CD4-positive, alpha-beta T cell (primary cell): Measurements from ENCODE around the gene PNMA8A. TPM values are rescaled to one million over a fixed set of nuclear protein-coding genes. Genes with fewer than 3 reads are reported as not detected.

ENCODE experiments used
- ATAC-seq: fragments of 200-7000 bp; cut with Tn5 transposase; one replicate; pipeline ENCODE4 v1.10.0; 2022; ENCODE audit warnings: mild to moderate bottlenecking; ENCODE audit not compliant: poor library complexity
- CTCF ChIA-PET: fragments of 350-600 bp; sonication (Branson Sonifier 250); formaldehyde crosslinking; loops from one replicate; lab custom pipeline; 2021; ENCODE audit warnings: antibody characterized with exemption, inconsistent platforms; lab: Charles Lee
- POLR2A ChIA-PET: fragments of 350-600 bp; sonication (Branson Sonifier 250); formaldehyde crosslinking; loops from one replicate; lab custom pipeline; 2021; ENCODE audit warnings: antibody characterized with exemption, inconsistent platforms; lab: Charles Lee
- DNase-seq, 14 experiments: peaks; one replicate each; pipeline ENCODE4 v3.0.0-alpha.2; 2013 to 2020; ENCODE audit warnings: mixed read lengths in 2 of 14
- H3K27ac ChIP-seq, 2 donors: one replicate each; pipeline versions ENCODE4 v1.5.1 to v1.7.0; 2013; ENCODE audit warnings: low read length in 2 of 2, low read depth in 1 of 2, mild to moderate bottlenecking in 1 of 2
- H3K27me3 ChIP-seq, 2 experiments: 1 replicate in 1 of 2; 2 replicates in 1 of 2; pipeline versions ENCODE4 v1.6.1 to v1.7.0; 2013; ENCODE audit warnings: low read length in 2 of 2, control low read depth in 1 of 2, mild to moderate bottlenecking in 1 of 2, moderate library complexity in 1 of 2; ENCODE audit not compliant: insufficient read depth in 2 of 2, control insufficient read depth in 1 of 2
- H3K36me3 ChIP-seq: one replicate; pipeline ENCODE4 v1.6.1; 2013; ENCODE audit warnings: low read length, control low read depth; ENCODE audit not compliant: insufficient read depth
- H3K4me1 ChIP-seq: one replicate; pipeline ENCODE4 v1.6.1; 2013; ENCODE audit warnings: low read length, control low read depth; ENCODE audit not compliant: insufficient read depth
- H3K4me3 ChIP-seq: one replicate; pipeline ENCODE4 v1.5.1; 2013; ENCODE audit warnings: mild to moderate bottlenecking, low read length, moderate library complexity
- H3K9me3 ChIP-seq, 2 experiments: 1 replicate in 1 of 2; 2 replicates in 1 of 2; pipeline versions ENCODE4 v1.6.1 to v1.7.0; 2013; ENCODE audit warnings: low read length in 2 of 2, mild to moderate bottlenecking in 2 of 2, control low read depth in 1 of 2, moderate library complexity in 1 of 2; ENCODE audit not compliant: control insufficient read depth in 1 of 2, insufficient read depth in 1 of 2
- H3K27ac Mint-ChIP-seq: one replicate; pipeline ENCODE4 v1.8.0; 2020; ENCODE audit warnings: mixed read lengths
- H3K27me3 Mint-ChIP-seq: one replicate; pipeline ENCODE4 v1.8.0; 2021; ENCODE audit warnings: mixed read lengths
- H3K36me3 Mint-ChIP-seq: one replicate; pipeline ENCODE4 v1.8.0; 2021; ENCODE audit warnings: low read depth, mixed read lengths
- H3K4me1 Mint-ChIP-seq: one replicate; pipeline ENCODE4 v1.8.0; 2021; ENCODE audit warnings: low read depth, mixed read lengths
- H3K4me3 Mint-ChIP-seq: one replicate; pipeline ENCODE4 v1.8.0; 2020; ENCODE audit warnings: mild to moderate bottlenecking, mixed read lengths
- H3K9me3 Mint-ChIP-seq: one replicate; pipeline ENCODE4 v1.8.0; 2020; ENCODE audit warnings: mixed read lengths
- intact Hi-C, 2 experiments: fragments of 100-400 bp; cut with DNase I in 1 of 2; cut with micrococcal nuclease in 1 of 2; formaldehyde crosslinking; loops; one replicate each; pipeline versions ENCODE4 v1.15.1 to v1.9.0; 2023 to 2025; cut with DNase I, micrococcal nuclease
- total RNA-seq, 174 experiments: library from RNA in 2 of 174; stranded (reverse) in 2 of 174; gene quantifications; one replicate each; pipeline ENCODE4 v1.2.3 and lab custom pipeline; 2021 to 2026
- TF ChIP-seq, protein P1 (sequence below): fragments of 200-600 bp; IDR thresholded peaks from one replicate; pipeline ENCODE4 v1.8.0; 2022; ENCODE audit warnings: antibody characterized with exemption, mild to moderate bottlenecking

The PNMA8A gene
- total RNA-seq, 2 experiments from 2014 or later: not detected

DNA sequence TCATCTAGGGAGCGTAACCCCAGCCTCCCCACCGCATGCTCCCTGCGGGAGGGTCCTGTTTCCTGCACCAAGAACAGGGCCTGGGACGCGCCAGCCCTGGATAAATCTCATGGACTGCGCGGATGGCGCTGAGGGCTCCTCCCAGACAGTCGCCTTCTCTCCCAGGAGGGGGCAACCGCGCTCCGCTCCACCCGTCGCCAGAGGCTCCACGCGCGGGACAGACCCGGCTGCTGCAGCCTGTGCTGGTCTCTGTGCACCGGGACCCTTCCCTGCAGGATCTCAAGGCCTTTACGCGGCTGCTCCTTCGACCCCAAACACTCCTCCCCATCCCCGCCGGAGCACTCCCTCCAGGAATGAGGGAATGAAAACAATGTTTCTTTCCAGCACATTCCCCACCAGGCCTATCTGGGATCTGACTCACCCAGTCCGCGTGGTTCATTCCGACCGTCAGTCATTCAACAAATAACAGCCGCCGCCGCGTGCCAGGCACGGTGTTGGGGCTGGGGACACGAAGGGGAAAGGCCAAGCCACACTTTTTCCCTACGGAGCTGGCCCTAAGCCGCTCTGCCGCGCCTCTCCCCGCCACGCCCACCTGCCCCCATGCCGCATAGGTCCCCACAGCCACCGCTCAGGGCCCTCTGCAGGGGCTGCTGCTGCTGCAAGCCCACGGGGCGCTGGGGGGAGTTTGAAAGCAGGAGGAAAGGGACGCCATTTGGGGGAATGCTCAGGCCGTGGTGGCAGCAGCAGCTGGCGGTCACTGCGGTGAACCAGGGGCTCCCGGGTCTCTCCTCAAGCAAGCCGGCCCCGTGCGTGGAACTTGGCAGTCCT lies 18.3 kb upstream of the PNMA8A start:
- Histone ChIP-seq H3K4me3 (no peak overlapping the region), H3K9me3 (peaks cover 0 to 36% of the 10 kb centered on the region in 2 experiments), H3K27ac (no peak overlapping the region), H3K36me3 (no peaks in the 10 kb centered on the region), H3K4me1 (peaks cover 49% of the 10 kb centered on the region), H3K27me3 (peaks cover 69 to 72% of the 10 kb centered on the region in 2 experiments)
- H3K4me3 Mint-ChIP-seq: no peak overlapping the region
- no peak for ATAC-seq
- intact Hi-C loops: loop anchor here (2.0 to 5.0 kb wide), 3 partner anchors 95 to 462 kb away; no protein-coding TSS in a partner anchor
- peaks cover 40% of the 10 kb centered on the region for H3K4me1 Mint-ChIP-seq
- TF ChIP-seq, protein P1, sequence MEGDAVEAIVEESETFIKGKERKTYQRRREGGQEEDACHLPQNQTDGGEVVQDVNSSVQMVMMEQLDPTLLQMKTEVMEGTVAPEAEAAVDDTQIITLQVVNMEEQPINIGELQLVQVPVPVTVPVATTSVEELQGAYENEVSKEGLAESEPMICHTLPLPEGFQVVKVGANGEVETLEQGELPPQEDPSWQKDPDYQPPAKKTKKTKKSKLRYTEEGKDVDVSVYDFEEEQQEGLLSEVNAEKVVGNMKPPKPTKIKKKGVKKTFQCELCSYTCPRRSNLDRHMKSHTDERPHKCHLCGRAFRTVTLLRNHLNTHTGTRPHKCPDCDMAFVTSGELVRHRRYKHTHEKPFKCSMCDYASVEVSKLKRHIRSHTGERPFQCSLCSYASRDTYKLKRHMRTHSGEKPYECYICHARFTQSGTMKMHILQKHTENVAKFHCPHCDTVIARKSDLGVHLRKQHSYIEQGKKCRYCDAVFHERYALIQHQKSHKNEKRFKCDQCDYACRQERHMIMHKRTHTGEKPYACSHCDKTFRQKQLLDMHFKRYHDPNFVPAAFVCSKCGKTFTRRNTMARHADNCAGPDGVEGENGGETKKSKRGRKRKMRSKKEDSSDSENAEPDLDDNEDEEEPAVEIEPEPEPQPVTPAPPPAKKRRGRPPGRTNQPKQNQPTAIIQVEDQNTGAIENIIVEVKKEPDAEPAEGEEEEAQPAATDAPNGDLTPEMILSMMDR: no peak
- DNase-seq: peak in 7 of 14 experiments; percentile 12 to 50 (median 39)
- no peak overlapping the region for H3K27ac Mint-ChIP-seq
- H3K9me3 Mint-ChIP-seq: no peaks in the 10 kb centered on the region
- CTCF ChIA-PET: interaction anchor here (1.0 kb wide), 1 partner anchor 94 kb away, joined by 4 read pairs; no protein-coding TSS in a partner anchor
- no peaks in the 10 kb centered on the region for H3K36me3 Mint-ChIP-seq
- peaks cover 93% of the 10 kb centered on the region for H3K27me3 Mint-ChIP-seq
- POLR2A ChIA-PET: interaction anchor here (0.6 to 1.0 kb wide), 2 partner anchors 94 to 671 kb away, joined by 3 read pairs; no protein-coding TSS in a partner anchor

DNA sequence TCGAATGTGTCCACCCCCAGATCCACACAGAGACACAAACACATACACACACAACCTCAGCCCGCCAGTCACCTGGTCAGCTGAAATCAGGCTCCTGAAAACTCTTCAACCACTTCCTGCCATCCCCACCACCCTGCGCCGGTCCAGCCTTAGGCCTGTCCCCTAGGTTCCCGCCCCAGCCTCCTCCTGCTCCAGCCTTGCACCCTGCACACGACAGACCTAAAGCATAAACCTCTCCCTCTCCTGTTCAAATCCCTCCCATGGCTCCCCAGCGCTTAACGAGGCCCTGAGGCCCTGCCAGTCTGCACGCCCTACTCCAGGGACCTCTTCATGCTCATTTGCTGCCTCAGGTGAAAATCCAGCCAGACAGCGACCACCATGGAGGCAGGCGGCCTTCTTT lies 17.2 kb upstream of the PNMA8A start:
- DNase-seq (peak in 1 of 14 experiments; percentile 22), ATAC-seq (no peak)
- no peaks in the 10 kb centered on the region for H3K9me3 Mint-ChIP-seq
- Histone ChIP-seq H3K9me3 (peaks cover 0 to 31% of the 10 kb centered on the region in 2 experiments), H3K36me3 (no peaks in the 10 kb centered on the region), H3K4me3 (no peak overlapping the region), H3K27ac (no peak overlapping the region), H3K4me1 (peaks cover 38% of the 10 kb centered on the region), H3K27me3 (peaks cover 61 to 63% of the 10 kb centered on the region in 2 experiments)
- ChIA-PET POLR2A (interaction anchor here (1.0 kb wide), 1 partner anchor 93 kb away, joined by 3 read pairs; no protein-coding TSS in a partner anchor), CTCF (interaction anchor here (0.6 to 1.6 kb wide), 2 partner anchors 208 to 395 kb away, joined by 4 to 9 read pairs; no protein-coding TSS in a partner anchor)
- intact Hi-C loops: loop anchor here (1.0 to 5.0 kb wide), 4 partner anchors 94 to 461 kb away; no protein-coding TSS in a partner anchor
- TF ChIP-seq, protein P1: no peak
- no peak overlapping the region for H3K4me3 Mint-ChIP-seq
- H3K36me3 Mint-ChIP-seq: no peaks in the 10 kb centered on the region
- H3K27me3 Mint-ChIP-seq: peaks cover 93% of the 10 kb centered on the region
- H3K27ac Mint-ChIP-seq: no peak overlapping the region
- peaks cover 34% of the 10 kb centered on the region for H3K4me1 Mint-ChIP-seq

DNA sequence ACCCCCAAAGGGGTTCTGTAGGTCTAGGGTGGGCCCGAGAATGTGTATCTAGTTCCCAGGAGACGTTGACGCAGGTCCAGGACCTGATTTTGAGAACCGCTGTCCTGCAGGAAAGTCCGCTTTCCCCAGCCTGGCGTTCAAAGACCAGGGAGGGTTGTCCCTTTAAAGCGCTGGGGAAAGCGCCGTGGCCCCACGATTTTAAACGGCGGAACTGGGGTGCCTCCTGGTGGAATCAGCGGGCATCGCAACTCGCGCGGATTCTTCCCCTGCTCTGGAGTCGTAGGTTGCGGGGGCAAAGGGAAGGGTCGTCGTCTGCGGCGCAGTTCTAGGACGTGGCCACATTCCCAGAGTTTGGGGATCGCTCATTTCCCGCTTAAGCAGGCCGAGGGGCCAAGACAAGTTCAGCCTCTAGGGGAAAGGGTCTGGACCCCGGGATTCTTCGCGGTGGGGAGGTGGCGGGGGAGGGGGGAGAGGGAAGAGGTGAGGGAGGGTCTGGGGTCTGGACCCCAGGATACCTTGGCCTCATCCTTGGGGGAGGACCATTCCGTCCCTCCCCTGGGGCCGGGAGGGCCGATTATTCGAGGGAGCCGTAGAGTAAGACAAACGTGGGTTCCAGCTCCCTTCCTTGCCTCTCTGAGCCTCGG lies 16.6 kb upstream of the PNMA8A start:
- no peak overlapping the region for H3K27ac Mint-ChIP-seq
- H3K4me3 Mint-ChIP-seq: no peak overlapping the region
- no peaks in the 10 kb centered on the region for H3K9me3 Mint-ChIP-seq
- peaks cover 34% of the 10 kb centered on the region for H3K4me1 Mint-ChIP-seq
- POLR2A ChIA-PET: no interaction called here
- intact Hi-C loops: loop anchor here (1.0 to 5.0 kb wide), 6 partner anchors 86 to 461 kb away; no protein-coding TSS in a partner anchor
- peaks cover 92% of the 10 kb centered on the region for H3K27me3 Mint-ChIP-seq
- TF ChIP-seq, protein P1: peak; percentile 82
- H3K27ac ChIP-seq: no peak overlapping the region
- H3K36me3 Mint-ChIP-seq: no peaks in the 10 kb centered on the region
- peaks cover 0 to 28% of the 10 kb centered on the region in 2 experiments for H3K9me3 ChIP-seq
- peaks cover 34% of the 10 kb centered on the region for H3K4me1 ChIP-seq
- H3K4me3 ChIP-seq: no peak overlapping the region
- no peaks in the 10 kb centered on the region for H3K36me3 ChIP-seq
- DNase-seq (peak; percentile 47 to 85 (median 74)), ATAC-seq (peak; percentile 83)
- peaks cover 59 to 60% of the 10 kb centered on the region in 2 experiments for H3K27me3 ChIP-seq
- CTCF ChIA-PET: interaction anchor here (0.6 to 1.6 kb wide), 5 partner anchors 86 to 459 kb away, joined by 4 to 9 read pairs (median 7); no protein-coding TSS in a partner anchor
